Hematopoietic multipotent progenitor cell treated with erythropoietin and hydrocortisone succinate and interleukin-3 and kit ligand, for 17 days (in vitro differentiated cells): ENCODE data around the gene NEK11.

Source experiments
- DNase-seq: peaks from one replicate; pipeline ENCODE4 v3.0.0-alpha.2; 2015; ENCODE audit warnings: low spot score

The NEK11 gene, protein sequence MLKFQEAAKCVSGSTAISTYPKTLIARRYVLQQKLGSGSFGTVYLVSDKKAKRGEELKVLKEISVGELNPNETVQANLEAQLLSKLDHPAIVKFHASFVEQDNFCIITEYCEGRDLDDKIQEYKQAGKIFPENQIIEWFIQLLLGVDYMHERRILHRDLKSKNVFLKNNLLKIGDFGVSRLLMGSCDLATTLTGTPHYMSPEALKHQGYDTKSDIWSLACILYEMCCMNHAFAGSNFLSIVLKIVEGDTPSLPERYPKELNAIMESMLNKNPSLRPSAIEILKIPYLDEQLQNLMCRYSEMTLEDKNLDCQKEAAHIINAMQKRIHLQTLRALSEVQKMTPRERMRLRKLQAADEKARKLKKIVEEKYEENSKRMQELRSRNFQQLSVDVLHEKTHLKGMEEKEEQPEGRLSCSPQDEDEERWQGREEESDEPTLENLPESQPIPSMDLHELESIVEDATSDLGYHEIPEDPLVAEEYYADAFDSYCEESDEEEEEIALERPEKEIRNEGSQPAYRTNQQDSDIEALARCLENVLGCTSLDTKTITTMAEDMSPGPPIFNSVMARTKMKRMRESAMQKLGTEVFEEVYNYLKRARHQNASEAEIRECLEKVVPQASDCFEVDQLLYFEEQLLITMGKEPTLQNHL

GRCh38 chr3:131026321-131027151 is at the start of gene NEK11, which contains the start of gene ASTE1:
NEK11 (plus strand) TSS chr3:131026877; CDS start chr3:131029709, 2,832 bp downstream.
ASTE1 (minus strand) TSS chr3:131026825; CDS start chr3:131025306, 1,519 bp downstream.
- peak; percentile 89 for DNase-seq

- DNase-seq, result no peak
These were observed 47.6 kb upstream of the NEK11 start for GRCh38 chr3:130979117-130979516.

DNA sequence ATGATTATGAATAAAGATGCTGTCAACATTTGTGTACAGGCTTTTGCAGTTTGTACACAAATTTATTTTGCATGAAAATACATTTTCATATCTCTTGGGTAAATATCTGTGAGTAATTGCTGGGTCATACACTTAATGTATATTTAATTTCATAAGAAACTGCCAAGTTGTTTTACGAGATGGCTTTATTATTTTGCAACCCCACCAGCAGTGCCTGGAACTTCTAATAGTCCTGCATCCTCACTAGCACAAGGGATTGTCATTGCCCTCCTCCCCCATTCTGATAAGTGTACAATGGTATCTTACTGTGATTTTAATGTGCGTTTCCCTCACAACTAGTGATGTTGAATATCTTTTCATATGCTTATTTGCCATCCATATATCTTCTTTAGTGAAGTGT is 45.2 kb upstream of the NEK11 start:
- DNase-seq, result no peak

- no peak for DNase-seq
These were observed 36.4 kb upstream of the NEK11 start for GRCh38 chr3:130990282-130990681.

- no peak for DNase-seq
These were observed 35.6 kb upstream of the NEK11 start for GRCh38 chr3:130991126-130991525.

GRCh38 chr3:130992344-130992743 is 34.3 kb upstream of the NEK11 start:
- no peak for DNase-seq

- no peak for DNase-seq
These were observed 29.4 kb upstream of the NEK11 start for GRCh38 chr3:130997289-130997688.

GRCh38 chr3:131001071-131001470 is 25.6 kb upstream of the NEK11 start:
- no peak for DNase-seq

DNA sequence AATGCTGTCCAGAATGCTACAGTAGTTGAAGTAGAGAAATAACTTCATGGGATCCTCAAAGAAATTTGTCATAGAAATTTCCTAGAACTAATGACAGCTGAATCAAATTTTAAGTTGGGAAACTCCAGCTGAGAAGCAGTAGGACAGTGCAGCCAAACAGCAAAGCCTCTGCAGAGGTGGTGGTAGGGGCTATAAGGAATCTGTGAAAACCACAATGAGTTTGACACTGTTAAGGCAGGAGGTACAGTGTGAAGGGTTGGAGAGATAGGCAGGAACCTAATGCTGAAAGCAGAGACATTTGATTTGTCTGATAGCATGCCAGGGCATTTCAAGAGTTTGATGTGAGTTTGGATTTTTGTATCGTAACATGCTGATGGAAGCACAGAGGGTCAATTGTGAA is 22.1 kb upstream of the NEK11 start:
- DNase-seq, result no peak

DNA sequence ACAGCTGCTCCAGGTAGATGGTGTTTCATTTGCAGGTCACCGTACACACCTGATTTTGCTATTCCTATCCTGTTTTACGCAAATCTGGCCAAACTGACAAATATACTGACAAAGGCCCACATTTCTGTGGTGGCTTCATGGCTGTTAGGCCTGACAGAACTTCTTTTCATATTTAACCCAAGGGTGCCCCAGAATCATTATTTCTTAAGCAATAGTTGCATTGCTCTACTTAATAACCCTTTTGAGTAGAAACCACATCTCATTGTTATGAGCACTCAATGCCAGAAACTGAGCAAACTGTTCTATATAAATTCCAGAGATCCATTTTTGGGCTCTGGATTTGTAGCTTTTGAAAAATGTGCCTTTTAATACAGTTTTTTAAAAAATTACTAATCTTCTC is 19.4 kb upstream of the NEK11 start:
- no peak for DNase-seq

DNA sequence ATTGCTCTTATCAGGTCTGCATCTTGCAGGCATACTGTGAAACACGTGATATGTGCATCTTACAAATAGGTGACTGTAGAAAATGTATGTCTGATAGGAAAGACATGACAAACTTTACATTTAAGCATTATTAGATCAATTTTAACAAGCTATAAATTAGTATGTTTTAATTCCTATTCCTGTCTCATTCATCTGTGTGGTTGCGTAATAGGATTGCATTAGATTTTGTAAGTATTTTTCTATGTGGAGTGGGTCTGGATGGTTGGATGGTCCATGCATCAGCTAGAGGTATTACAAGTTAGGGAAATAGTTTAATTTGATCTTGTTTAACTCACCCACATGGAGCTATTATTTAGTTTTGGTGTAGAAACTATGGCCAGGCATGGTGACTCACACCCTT is 18.9 kb upstream of the NEK11 start:
- DNase-seq, result no peak

- no peak for DNase-seq
These were observed 18.4 kb upstream of the NEK11 start for GRCh38 chr3:131008326-131008725.

DNA sequence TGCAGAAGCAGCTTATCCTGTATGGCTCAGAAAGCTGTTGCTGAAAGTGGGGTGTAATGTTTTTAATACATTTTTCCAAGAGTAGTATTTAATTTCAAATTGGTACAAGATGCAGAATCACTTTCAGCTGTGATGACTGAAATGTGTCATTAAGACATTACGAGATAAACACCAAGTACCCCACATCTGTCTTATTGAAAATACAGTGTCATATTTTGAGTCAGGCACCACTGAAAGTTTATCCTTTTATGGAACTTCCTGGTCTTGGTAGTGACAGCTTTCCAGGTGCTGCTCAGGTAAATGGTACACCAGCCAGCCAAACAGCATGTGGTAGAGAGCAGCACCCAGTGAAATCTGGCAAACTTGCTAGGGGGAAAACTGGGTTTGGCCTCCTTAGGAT is 17.0 kb upstream of the NEK11 start:
- DNase-seq, result no peak

- DNase-seq, result no peak
These were observed 7.7 kb upstream of the NEK11 start for GRCh38 chr3:131018970-131019369.

DNA sequence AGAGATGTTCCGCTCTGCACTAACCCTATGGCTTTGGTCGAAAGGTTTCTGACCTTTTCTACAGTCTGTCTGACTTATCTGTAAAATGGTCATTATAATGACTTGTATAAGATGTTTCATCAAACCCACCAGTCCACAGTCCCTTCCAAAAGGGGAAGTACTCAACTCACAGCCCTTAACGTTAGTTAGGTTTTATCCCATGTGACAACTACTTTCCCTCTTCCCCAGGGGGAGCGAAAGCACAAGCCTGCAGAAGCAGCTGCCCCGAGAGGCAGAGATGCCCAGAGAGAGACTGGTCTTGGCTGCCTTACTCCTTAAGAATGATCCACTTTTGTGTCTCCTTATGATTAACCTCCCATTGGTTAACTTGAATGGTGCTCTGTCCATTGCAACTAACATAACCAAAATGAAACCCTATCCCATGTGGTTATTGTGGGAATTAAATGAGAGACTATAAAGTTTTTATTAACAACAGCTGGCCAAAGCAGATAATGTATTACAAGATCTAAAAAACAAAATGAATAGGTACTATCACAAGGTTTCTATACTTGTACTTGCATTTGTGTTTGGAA is 6.5 kb upstream of the NEK11 start:
- DNase-seq, result no peak

- no peak for DNase-seq
These were observed 1.1 kb upstream of the NEK11 start for GRCh38 chr3:131025539-131025938.

- no peak for DNase-seq
These were observed 2.2 kb downstream of the NEK11 start for GRCh38 chr3:131028844-131029243.

DNA sequence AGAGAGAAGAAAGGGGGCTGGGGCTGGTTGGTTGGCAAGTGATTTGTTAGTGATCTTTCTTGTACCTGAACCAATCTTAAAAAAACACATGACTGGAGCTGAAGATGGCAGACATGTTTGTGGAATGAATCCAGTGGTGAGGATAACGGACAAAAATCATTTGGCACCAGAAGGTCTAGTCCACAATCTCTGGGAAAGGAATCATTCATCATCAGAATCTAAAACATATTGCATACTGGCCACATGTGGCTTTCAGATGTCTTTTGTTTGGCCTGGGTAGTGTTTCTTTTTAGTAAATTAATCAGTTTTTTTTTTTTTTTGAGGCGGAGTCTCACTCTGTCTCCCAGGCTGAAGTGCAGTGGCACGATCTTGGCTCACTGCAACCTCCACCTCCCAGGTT is 5.0 kb downstream of the NEK11 start:
- DNase-seq, result no peak

DNA sequence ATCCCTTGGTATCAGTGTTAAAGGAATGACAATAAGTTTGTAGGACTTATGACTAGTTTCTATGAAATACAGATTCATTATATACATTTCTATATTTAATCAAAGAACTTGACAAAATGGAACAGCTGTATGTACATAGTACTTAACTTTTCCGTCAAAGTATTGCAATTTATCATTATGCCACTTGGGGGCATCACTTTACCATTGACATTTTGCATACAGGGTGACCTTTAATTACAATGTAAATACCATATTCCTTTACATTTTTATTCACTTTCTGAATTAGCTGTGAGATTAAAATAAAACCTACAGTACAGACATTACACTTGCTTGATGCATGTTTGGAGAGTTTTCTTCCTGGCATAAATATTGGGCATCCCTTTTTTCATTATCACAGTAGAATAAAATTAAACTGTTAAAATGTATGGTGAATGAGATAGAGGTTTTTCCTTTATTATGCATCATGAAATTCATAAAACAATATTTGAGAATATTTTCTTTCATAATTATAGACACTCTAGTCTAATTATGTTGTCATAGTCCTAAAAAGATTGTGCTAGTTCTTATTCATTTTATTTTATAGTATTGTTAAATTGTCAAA is 6.9 kb downstream of the NEK11 start:
- peak; percentile 62 for DNase-seq

DNA sequence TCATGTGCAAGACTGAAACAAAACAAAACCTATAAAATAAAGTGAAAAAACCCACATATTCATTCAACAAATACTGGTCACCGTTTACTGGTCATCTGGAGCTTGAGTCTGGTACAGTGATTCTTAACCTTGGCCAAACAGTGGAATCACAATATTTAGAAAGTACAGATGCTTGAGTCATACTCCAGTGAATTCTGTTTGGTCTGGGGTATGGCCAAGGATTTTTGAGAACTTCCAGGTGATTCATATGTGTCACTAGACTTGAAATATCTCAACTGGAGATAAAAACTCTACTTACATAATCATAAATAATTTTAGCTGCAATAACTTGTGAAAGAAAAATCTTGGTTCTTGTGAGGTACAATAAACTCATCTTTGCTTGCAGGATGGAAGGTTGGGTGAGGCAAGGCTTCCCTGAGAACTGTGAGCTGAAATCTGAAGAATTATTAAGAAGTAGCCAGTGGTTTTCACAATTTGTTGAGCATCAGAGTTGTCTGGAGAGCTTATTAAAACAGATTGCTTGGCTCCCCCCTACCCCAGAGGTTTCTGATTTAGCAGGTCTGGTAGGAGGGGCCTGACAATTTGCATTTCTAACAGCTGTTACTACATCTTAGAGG is 9.6 kb downstream of the NEK11 start:
- DNase-seq, result no peak

- DNase-seq, result no peak
These were observed 10.3 kb downstream of the NEK11 start for GRCh38 chr3:131036986-131037385.
